ENCODE results near the gene ZFAND3. TPM values are rescaled to one million over a fixed set of nuclear protein-coding genes. Genes with fewer than 3 reads are reported as not detected.

The ZFAND3 gene
- total RNA-seq, 1 donor from 2014 or later: 66.9 TPM

DNA sequence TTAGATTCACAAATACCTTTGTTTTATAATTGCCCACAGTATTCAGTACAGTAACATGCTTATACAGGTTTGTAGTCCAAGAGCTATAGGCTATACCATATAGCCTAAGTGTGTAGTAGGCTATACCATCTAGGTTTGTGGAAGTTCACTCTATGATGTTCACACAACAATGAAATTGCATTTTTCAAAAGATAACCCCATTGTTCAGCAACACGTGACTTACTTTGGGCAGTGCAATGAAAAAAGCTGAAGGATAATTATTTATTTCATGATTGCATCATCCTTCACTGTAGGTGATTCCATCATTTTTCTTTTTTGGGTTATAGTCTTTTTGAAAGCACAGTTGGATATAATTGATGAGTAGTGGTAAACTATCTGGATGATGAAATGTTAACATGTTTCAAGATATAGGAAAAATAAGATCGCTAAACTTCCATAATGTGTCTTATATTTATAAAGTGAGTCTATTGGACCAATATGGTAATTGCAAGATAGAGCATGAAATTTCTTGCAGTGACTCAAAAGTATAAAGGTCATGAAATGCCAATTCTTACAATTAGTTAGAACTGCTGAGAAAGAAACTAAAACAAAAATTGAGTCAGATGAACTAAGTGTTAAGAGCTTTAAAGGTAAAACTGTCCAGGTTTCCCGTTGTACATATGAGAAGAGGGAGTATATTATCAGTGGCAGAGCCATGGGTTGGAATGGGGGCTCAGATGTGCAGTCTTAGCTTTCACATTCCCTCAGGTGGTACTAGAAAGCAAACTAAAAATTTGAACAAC lies 164.4 kb downstream of the ZFAND3 start:
- H3K27me3 Mint-ChIP-seq: no peaks in the 10 kb centered on the region
- H3K9me3 Mint-ChIP-seq: no peaks in the 10 kb centered on the region
- DNase-seq (ENCODE audit: extremely low spot score, unreplicated experiment): no peak
- H3K4me1 Mint-ChIP-seq (ENCODE audit: unreplicated experiment): peaks cover 50% of the 10 kb centered on the region
- TF ChIP-seq, protein P1, sequence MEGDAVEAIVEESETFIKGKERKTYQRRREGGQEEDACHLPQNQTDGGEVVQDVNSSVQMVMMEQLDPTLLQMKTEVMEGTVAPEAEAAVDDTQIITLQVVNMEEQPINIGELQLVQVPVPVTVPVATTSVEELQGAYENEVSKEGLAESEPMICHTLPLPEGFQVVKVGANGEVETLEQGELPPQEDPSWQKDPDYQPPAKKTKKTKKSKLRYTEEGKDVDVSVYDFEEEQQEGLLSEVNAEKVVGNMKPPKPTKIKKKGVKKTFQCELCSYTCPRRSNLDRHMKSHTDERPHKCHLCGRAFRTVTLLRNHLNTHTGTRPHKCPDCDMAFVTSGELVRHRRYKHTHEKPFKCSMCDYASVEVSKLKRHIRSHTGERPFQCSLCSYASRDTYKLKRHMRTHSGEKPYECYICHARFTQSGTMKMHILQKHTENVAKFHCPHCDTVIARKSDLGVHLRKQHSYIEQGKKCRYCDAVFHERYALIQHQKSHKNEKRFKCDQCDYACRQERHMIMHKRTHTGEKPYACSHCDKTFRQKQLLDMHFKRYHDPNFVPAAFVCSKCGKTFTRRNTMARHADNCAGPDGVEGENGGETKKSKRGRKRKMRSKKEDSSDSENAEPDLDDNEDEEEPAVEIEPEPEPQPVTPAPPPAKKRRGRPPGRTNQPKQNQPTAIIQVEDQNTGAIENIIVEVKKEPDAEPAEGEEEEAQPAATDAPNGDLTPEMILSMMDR (conservative IDR thresholded peaks at IDR 0.05): no peak
- no peak overlapping the region for H3K4me3 Mint-ChIP-seq
- no peaks in the 10 kb centered on the region for H3K36me3 Mint-ChIP-seq
- H3K27ac Mint-ChIP-seq: no peak overlapping the region

DNA sequence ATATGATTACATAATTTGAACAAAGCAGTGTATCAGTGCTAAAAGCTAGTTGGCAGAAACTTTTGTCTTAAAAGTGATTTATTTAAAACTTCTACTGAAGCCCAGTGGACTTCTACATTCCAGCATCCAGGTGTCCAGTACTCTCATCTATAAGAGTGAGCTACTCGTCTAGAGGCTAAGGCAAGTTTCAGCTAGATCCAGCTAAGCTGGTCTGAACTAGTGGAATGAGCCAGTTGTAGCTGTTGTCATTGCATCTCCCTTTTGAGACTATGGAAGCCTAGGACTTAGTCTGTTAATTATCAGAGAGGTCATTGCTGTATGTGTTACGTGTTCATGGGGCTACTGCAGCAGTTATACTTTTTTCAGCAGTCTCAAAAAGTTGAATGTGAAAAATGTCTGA lies 165.1 kb downstream of the ZFAND3 start:
- Mint-ChIP-seq H3K9me3 (no peaks in the 10 kb centered on the region), H3K4me1 (ENCODE audit: unreplicated experiment) (peaks cover 49% of the 10 kb centered on the region), H3K27me3 (no peaks in the 10 kb centered on the region), H3K27ac (no peak overlapping the region), H3K4me3 (no peak overlapping the region), H3K36me3 (no peaks in the 10 kb centered on the region)
- no peak for DNase-seq (ENCODE audit: extremely low spot score, unreplicated experiment)
- TF ChIP-seq, protein P1 (conservative IDR thresholded peaks at IDR 0.05): no peak

DNA sequence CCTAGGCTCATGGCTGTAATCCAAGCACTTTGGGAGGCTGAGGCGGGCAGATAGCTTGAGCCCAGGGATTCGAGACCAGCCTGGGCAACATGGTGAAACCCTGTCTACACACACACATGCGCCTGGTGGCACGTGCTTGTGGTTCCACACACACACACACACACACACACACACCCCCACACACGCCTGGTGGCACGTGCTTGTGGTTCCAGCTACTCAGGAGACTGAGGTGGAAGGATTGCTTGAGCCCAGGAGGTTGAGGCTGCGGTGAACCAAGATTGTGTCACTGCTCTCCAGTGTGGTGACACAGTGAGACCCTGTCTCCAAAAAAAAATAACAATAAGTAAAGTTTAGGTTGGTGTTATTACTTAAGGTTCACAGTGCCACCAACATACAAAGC lies 165.8 kb downstream of the ZFAND3 start:
- DNase-seq (ENCODE audit: extremely low spot score, unreplicated experiment): no peak
- Mint-ChIP-seq H3K27ac (no peak overlapping the region), H3K4me1 (ENCODE audit: unreplicated experiment) (peaks cover 47% of the 10 kb centered on the region), H3K36me3 (no peaks in the 10 kb centered on the region), H3K27me3 (no peaks in the 10 kb centered on the region), H3K9me3 (no peaks in the 10 kb centered on the region), H3K4me3 (no peak overlapping the region)
- TF ChIP-seq, protein P1 (conservative IDR thresholded peaks at IDR 0.05): no peak

DNA sequence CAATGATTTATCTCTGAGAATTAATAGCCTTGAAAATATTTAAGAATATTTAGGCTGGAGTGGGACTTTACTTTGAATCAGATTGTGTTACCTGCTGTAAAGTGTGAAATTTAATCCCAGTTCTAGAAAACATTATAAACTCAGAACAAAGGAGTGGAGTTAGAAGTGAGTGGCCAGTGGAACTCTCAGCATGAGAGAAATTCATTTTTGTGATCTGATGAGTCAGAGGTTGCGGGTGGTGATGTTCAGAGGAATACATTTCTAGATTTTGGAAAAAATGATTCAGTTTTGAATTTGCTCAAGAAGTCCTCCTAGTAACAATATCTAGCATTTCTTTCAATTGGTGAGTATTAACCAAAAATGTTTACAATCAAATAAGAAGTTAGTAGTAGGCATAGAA lies 167.5 kb downstream of the ZFAND3 start:
- DNase-seq (ENCODE audit: extremely low spot score, unreplicated experiment): no peak
- H3K9me3 Mint-ChIP-seq: no peaks in the 10 kb centered on the region
- no peaks in the 10 kb centered on the region for H3K36me3 Mint-ChIP-seq
- H3K4me3 Mint-ChIP-seq: no peak overlapping the region
- no peaks in the 10 kb centered on the region for H3K27me3 Mint-ChIP-seq
- TF ChIP-seq, protein P1 (conservative IDR thresholded peaks at IDR 0.05): no peak
- H3K4me1 Mint-ChIP-seq (ENCODE audit: unreplicated experiment): peaks cover 42% of the 10 kb centered on the region
- peak overlapping the region; percentile 50 for H3K27ac Mint-ChIP-seq

DNA sequence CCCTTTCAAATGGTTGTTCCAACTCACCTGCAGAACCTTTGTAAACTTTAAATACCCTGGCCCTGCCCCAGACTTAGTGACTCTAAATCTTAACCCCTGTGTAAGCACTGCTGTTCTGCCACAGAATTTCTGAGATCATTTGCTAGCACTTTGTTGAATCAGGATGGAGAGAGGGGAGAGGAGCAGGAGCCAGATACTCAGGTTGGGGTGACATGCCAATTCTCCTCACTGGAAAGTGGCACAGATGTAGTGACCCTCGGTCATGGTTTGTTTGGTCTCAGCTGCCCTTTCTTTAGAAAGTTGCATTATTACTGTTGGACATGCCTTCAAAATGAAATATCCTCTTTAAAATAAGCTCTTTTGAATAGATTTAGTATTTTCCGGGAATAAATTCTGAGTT lies 168.0 kb downstream of the ZFAND3 start:
- Mint-ChIP-seq H3K4me1 (ENCODE audit: unreplicated experiment) (peaks cover 48% of the 10 kb centered on the region), H3K9me3 (no peaks in the 10 kb centered on the region), H3K36me3 (no peaks in the 10 kb centered on the region), H3K4me3 (no peak overlapping the region), H3K27ac (no peak overlapping the region), H3K27me3 (no peaks in the 10 kb centered on the region)
- TF ChIP-seq, protein P1 (conservative IDR thresholded peaks at IDR 0.05): no peak
- DNase-seq (ENCODE audit: extremely low spot score, unreplicated experiment): no peak

Data from type B pancreatic cell (in vitro differentiated cells).